MM.1S (cell line): ENCODE measurements around the gene FYCO1.

ENCODE experiments used
- DNase-seq: peaks from one replicate; pipeline ENCODE4 v3.0.0-alpha.2; 2015
- H2AFZ ChIP-seq: fragments of 300-600 bp; sonication (generic); 2 replicates; pipeline ENCODE4 v1.6.0; 2016; ENCODE audit warnings: antibody characterized with exemption, low read length
- H3F3A ChIP-seq: fragments of 300-600 bp; sonication (generic); 2 replicates; pipeline ENCODE4 v1.6.1; 2016; ENCODE audit warnings: mild to moderate bottlenecking, antibody characterized with exemption, low read length, moderate library complexity, mixed read lengths; ENCODE audit not compliant: insufficient read depth
- H3K27ac ChIP-seq: fragments of 300-600 bp; sonication (generic); 2 replicates; pipeline ENCODE4 v1.5.1; 2016; ENCODE audit warnings: mild to moderate bottlenecking, low read length
- H3K27me3 ChIP-seq: fragments of 300-600 bp; sonication (generic); replicated peaks from 2 replicates; pipeline ENCODE4 v1.6.0; 2016; ENCODE audit warnings: low read length; ENCODE audit not compliant: insufficient read depth
- H3K36me3 ChIP-seq: fragments of 300-600 bp; sonication (generic); replicated peaks from 2 replicates; pipeline ENCODE4 v1.6.1; 2016; ENCODE audit warnings: mild to moderate bottlenecking, low read length, mixed read lengths; ENCODE audit not compliant: insufficient read depth
- H3K4me1 ChIP-seq: fragments of 300-600 bp; sonication (generic); 2 replicates; pipeline ENCODE4 v1.6.1; 2016; ENCODE audit warnings: low read length, mixed read lengths
- H3K4me2 ChIP-seq: fragments of 300-600 bp; sonication (generic); 2 replicates; pipeline ENCODE4 v1.6.0; 2016; ENCODE audit warnings: low read depth, low read length
- H3K4me3 ChIP-seq: fragments of 300-600 bp; sonication (generic); 2 replicates; pipeline ENCODE4 v1.5.1; 2016; ENCODE audit warnings: low read length, mixed read lengths
- H3K79me2 ChIP-seq: fragments of 300-600 bp; sonication (generic); 2 replicates; pipeline ENCODE4 v1.6.1; 2016; ENCODE audit warnings: mixed run types, low read length, mixed read lengths
- H3K9ac ChIP-seq: fragments of 300-600 bp; sonication (generic); 2 replicates; pipeline ENCODE4 v1.6.1; 2016; ENCODE audit warnings: low read length, mixed read lengths
- H3K9me2 ChIP-seq: fragments of 300-600 bp; sonication (generic); replicated peaks from 2 replicates; pipeline ENCODE4 v1.6.1; 2016; ENCODE audit warnings: mild to moderate bottlenecking, low read length, mixed read lengths; ENCODE audit not compliant: insufficient read depth
- H3K9me3 ChIP-seq: fragments of 300-600 bp; sonication (generic); replicated peaks from 2 replicates; pipeline ENCODE4 v1.6.1; 2016; ENCODE audit warnings: mild to moderate bottlenecking, low read length, mixed read lengths; ENCODE audit not compliant: insufficient read depth
- H4K20me1 ChIP-seq: fragments of 300-600 bp; sonication (generic); 2 replicates; pipeline ENCODE4 v1.6.1; 2016; ENCODE audit warnings: mild to moderate bottlenecking, low read length, moderate library complexity, mixed read lengths; ENCODE audit not compliant: insufficient read depth
- EZH2 ChIP-seq: fragments of 300-600 bp; sonication (generic); optimal IDR thresholded peaks from 2 replicates; pipeline ENCODE3; 2017; ENCODE audit warnings: low read depth, mild to moderate bottlenecking, antibody characterized with exemption, low read length, mixed read lengths
- EZH2phosphoT487 ChIP-seq: fragments of 300-600 bp; sonication (generic); IDR thresholded peaks from 2 replicates; pipeline ENCODE4 v1.6.1; 2018; ENCODE audit warnings: antibody characterized with exemption, low read length
- TF ChIP-seq, protein P1 (sequence below): fragments of 300-600 bp; sonication (generic); IDR thresholded peaks from 2 replicates; pipeline ENCODE4 v1.5.1; 2016; ENCODE audit warnings: antibody characterized with exemption, low read length, mixed read lengths

Gene FYCO1

DNA sequence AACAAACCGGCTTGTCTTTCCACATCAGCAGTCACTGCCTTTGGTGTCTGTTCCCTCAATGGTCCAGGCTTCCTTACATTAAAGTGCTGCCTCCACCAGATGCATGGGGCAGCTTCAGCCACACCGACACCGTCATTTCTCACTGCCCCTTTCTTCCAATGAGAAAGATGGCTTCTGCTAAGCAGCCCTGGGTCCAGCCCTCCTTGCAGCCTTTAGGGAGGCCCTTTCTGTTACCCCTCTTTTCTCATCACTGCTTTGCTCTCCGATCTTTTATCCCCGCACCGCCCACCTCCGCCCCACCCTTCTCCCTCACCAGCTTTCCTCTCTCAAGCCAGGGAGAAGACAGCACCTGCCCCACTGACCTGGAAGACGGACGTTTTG is 80.6 kb downstream of the FYCO1 start:
- no peak overlapping the region for H2AFZ ChIP-seq
- H3F3A ChIP-seq = no peaks in the 10 kb centered on the region
- H3K36me3 ChIP-seq = no peaks in the 10 kb centered on the region
- H3K9me3 ChIP-seq = no peaks in the 10 kb centered on the region
- H3K9me2 ChIP-seq = no peaks in the 10 kb centered on the region
- no peaks in the 10 kb centered on the region for H3K27me3 ChIP-seq
- DNase-seq = no peak
- H3K79me2 ChIP-seq = no peaks in the 10 kb centered on the region
- H3K9ac ChIP-seq = no peak overlapping the region
- H3K4me1 ChIP-seq = 0 out of 2 replicates have a peak, but pooled peaks cover 4% of the 10 kb centered on the region
- no peak overlapping the region for H3K4me2 ChIP-seq
- H3K27ac ChIP-seq = no peak overlapping the region
- H3K4me3 ChIP-seq = no peak overlapping the region
- TF ChIP-seq EZH2phosphoT487 (no peak), EZH2 (no peak)
- TF ChIP-seq, protein P1, sequence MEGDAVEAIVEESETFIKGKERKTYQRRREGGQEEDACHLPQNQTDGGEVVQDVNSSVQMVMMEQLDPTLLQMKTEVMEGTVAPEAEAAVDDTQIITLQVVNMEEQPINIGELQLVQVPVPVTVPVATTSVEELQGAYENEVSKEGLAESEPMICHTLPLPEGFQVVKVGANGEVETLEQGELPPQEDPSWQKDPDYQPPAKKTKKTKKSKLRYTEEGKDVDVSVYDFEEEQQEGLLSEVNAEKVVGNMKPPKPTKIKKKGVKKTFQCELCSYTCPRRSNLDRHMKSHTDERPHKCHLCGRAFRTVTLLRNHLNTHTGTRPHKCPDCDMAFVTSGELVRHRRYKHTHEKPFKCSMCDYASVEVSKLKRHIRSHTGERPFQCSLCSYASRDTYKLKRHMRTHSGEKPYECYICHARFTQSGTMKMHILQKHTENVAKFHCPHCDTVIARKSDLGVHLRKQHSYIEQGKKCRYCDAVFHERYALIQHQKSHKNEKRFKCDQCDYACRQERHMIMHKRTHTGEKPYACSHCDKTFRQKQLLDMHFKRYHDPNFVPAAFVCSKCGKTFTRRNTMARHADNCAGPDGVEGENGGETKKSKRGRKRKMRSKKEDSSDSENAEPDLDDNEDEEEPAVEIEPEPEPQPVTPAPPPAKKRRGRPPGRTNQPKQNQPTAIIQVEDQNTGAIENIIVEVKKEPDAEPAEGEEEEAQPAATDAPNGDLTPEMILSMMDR = no peak
- H4K20me1 ChIP-seq = no peaks in the 10 kb centered on the region

DNA sequence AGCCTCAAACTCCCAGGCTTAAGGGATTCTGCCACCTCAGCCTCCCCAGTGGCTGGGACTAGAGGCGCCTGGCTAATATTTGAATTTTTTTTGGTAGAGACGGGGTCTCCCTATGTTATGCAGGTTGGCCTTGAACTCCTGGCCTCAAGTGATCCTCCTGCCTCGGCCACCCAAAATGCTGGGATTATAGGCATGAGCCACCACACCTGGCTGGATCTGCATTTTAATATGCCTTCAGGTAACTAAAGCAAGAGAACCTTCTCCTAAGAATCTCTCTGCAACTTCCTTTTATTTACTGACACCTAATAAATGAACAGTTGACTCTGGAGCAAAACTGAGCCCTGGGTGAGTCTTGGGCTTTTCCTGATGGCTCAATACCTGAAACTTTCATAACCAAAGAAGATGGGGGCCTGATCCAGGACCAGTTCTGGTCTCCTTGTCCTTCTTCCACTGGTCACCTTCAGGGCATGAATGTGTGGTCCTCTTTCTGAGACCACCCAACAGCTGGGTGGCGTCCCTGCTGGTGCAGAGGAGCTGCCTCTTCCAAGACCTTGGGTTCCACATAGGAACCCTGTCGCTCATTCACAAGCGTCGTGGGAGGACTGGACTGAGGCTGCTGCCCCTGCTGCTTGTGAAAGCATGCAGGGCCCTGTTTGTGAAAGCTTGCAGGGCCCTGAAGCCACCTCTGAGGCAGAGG is 81.1 kb downstream of the FYCO1 start:
- H3K9ac ChIP-seq = no peak overlapping the region
- DNase-seq = no peak
- no peaks in the 10 kb centered on the region for H3K9me2 ChIP-seq
- H3K79me2 ChIP-seq = no peaks in the 10 kb centered on the region
- H3K4me3 ChIP-seq = no peak overlapping the region
- H3K27me3 ChIP-seq = no peaks in the 10 kb centered on the region
- H3K9me3 ChIP-seq = no peaks in the 10 kb centered on the region
- H2AFZ ChIP-seq = no peak overlapping the region
- 0 out of 2 replicates have a peak, but pooled peaks cover 4% of the 10 kb centered on the region for H3K4me1 ChIP-seq
- H3K36me3 ChIP-seq = no peaks in the 10 kb centered on the region
- H4K20me1 ChIP-seq = no peaks in the 10 kb centered on the region
- no peak overlapping the region for H3K27ac ChIP-seq
- no peak overlapping the region for H3K4me2 ChIP-seq
- H3F3A ChIP-seq = no peaks in the 10 kb centered on the region
- TF ChIP-seq EZH2 (no peak), EZH2phosphoT487 (no peak)
- TF ChIP-seq, protein P1 = no peak

DNA sequence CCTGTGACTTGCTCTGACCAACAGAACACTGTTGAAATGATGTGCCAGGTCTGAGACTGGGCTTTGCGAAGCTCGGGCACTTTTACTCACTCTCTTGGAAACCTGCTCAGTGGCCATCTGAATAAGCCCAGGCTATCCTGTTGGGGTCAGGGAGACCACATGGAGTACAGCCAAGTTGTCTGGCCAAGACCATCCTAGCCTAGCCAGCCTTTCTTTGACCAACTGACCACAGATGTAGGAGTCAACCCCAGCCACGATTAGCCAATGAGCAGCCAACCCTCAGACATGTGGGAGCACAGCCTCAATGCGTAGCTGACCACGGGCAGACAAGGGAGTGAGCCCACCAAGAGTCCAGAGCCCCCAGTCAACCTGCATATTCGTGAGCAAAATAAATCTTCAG is 83.2 kb downstream of the FYCO1 start:
- H3K4me1 ChIP-seq = 0 out of 2 replicates have a peak, but pooled peaks cover 4% of the 10 kb centered on the region
- H4K20me1 ChIP-seq = no peaks in the 10 kb centered on the region
- no peaks in the 10 kb centered on the region for H3K27me3 ChIP-seq
- no peaks in the 10 kb centered on the region for H3K9me2 ChIP-seq
- TF ChIP-seq EZH2 (no peak), EZH2phosphoT487 (no peak)
- TF ChIP-seq, protein P1 = no peak
- no peak overlapping the region for H3K27ac ChIP-seq
- no peaks in the 10 kb centered on the region for H3K36me3 ChIP-seq
- no peak for DNase-seq
- H3F3A ChIP-seq = no peaks in the 10 kb centered on the region
- no peaks in the 10 kb centered on the region for H3K9me3 ChIP-seq
- H3K79me2 ChIP-seq = no peaks in the 10 kb centered on the region
- no peak overlapping the region for H3K9ac ChIP-seq
- H2AFZ ChIP-seq = no peak overlapping the region
- no peak overlapping the region for H3K4me2 ChIP-seq
- H3K4me3 ChIP-seq = no peak overlapping the region
